MM.1S (cell line): ENCODE data around the gene HOXA11.

ENCODE experiments used
- DNase-seq: peaks from one replicate; pipeline ENCODE4 v3.0.0-alpha.2; 2015
- H2AFZ ChIP-seq: fragments of 300-600 bp; sonication (generic); 2 replicates; pipeline ENCODE4 v1.6.0; 2016; ENCODE audit warnings: antibody characterized with exemption, low read length
- H3F3A ChIP-seq: fragments of 300-600 bp; sonication (generic); 2 replicates; pipeline ENCODE4 v1.6.1; 2016; ENCODE audit warnings: mild to moderate bottlenecking, antibody characterized with exemption, low read length, moderate library complexity, mixed read lengths; ENCODE audit not compliant: insufficient read depth
- H3K27ac ChIP-seq: fragments of 300-600 bp; sonication (generic); 2 replicates; pipeline ENCODE4 v1.5.1; 2016; ENCODE audit warnings: mild to moderate bottlenecking, low read length
- H3K27me3 ChIP-seq: fragments of 300-600 bp; sonication (generic); replicated peaks from 2 replicates; pipeline ENCODE4 v1.6.0; 2016; ENCODE audit warnings: low read length; ENCODE audit not compliant: insufficient read depth
- H3K36me3 ChIP-seq: fragments of 300-600 bp; sonication (generic); replicated peaks from 2 replicates; pipeline ENCODE4 v1.6.1; 2016; ENCODE audit warnings: mild to moderate bottlenecking, low read length, mixed read lengths; ENCODE audit not compliant: insufficient read depth
- H3K4me1 ChIP-seq: fragments of 300-600 bp; sonication (generic); 2 replicates; pipeline ENCODE4 v1.6.1; 2016; ENCODE audit warnings: low read length, mixed read lengths
- H3K4me2 ChIP-seq: fragments of 300-600 bp; sonication (generic); 2 replicates; pipeline ENCODE4 v1.6.0; 2016; ENCODE audit warnings: low read depth, low read length
- H3K4me3 ChIP-seq: fragments of 300-600 bp; sonication (generic); 2 replicates; pipeline ENCODE4 v1.5.1; 2016; ENCODE audit warnings: low read length, mixed read lengths
- H3K79me2 ChIP-seq: fragments of 300-600 bp; sonication (generic); 2 replicates; pipeline ENCODE4 v1.6.1; 2016; ENCODE audit warnings: mixed run types, low read length, mixed read lengths
- H3K9ac ChIP-seq: fragments of 300-600 bp; sonication (generic); 2 replicates; pipeline ENCODE4 v1.6.1; 2016; ENCODE audit warnings: low read length, mixed read lengths
- H3K9me2 ChIP-seq: fragments of 300-600 bp; sonication (generic); replicated peaks from 2 replicates; pipeline ENCODE4 v1.6.1; 2016; ENCODE audit warnings: mild to moderate bottlenecking, low read length, mixed read lengths; ENCODE audit not compliant: insufficient read depth
- H3K9me3 ChIP-seq: fragments of 300-600 bp; sonication (generic); replicated peaks from 2 replicates; pipeline ENCODE4 v1.6.1; 2016; ENCODE audit warnings: mild to moderate bottlenecking, low read length, mixed read lengths; ENCODE audit not compliant: insufficient read depth
- H4K20me1 ChIP-seq: fragments of 300-600 bp; sonication (generic); 2 replicates; pipeline ENCODE4 v1.6.1; 2016; ENCODE audit warnings: mild to moderate bottlenecking, low read length, moderate library complexity, mixed read lengths; ENCODE audit not compliant: insufficient read depth
- EZH2 ChIP-seq: fragments of 300-600 bp; sonication (generic); optimal IDR thresholded peaks from 2 replicates; pipeline ENCODE3; 2017; ENCODE audit warnings: low read depth, mild to moderate bottlenecking, antibody characterized with exemption, low read length, mixed read lengths
- EZH2phosphoT487 ChIP-seq: fragments of 300-600 bp; sonication (generic); IDR thresholded peaks from 2 replicates; pipeline ENCODE4 v1.6.1; 2018; ENCODE audit warnings: antibody characterized with exemption, low read length
- TF ChIP-seq, protein P1 (sequence below): fragments of 300-600 bp; sonication (generic); IDR thresholded peaks from 2 replicates; pipeline ENCODE4 v1.5.1; 2016; ENCODE audit warnings: antibody characterized with exemption, low read length, mixed read lengths

Gene HOXA11

DNA sequence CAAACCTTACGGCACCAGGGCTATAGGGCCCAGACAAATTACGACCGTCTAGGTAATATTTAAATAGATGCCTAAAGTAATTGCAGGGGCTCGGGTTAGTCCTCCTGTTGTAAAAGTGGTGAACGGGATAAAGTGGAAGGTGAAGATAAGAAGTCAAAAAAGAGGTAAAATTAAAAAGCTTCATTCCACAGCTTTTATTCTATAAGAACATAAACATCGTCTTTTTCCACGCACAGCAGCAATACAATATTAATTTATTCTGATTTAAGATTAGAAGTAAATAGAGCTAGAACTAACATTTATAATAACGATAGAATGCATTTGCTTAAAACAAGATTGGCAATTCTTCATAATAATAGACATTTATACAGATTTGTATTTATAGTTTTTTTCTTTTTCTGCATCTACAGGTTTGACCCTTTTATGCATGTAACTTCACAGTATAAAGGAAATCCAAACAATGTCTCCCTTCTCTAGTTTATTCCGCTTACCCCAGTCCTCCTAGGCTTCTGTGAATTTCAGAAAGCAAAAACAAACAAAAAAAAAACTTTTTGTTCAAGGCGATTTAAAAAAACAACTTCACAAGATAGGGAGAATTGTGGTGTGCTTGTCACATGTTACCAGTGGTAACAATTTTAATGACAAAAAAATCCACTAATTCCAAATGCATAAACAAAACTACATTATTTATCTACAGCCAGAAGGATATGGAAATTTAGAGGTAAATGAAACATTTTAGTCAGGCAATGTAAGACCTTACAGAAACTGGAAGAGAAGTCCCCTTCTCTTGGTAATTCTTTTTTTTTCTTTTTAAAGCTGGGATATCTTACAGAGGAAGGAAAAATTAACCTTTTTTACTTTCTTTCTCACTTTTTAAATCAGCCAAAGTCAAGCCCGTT, 14.4 kb downstream of the HOXA11 start:
- Histone ChIP-seq H3K9me3 (no peaks in the 10 kb centered on the region), H3K27ac (no peak overlapping the region), H3K9ac (no peak overlapping the region), H3K4me3 (no peak overlapping the region), H3K36me3 (no peaks in the 10 kb centered on the region), H3K9me2 (no peaks in the 10 kb centered on the region), H3K27me3 (peaks cover 97% of the 10 kb centered on the region), H3F3A (peaks cover 12% of the 10 kb centered on the region), H3K4me1 (peaks cover 9% of the 10 kb centered on the region), H2AFZ (no peak overlapping the region), H3K79me2 (no peaks in the 10 kb centered on the region), H3K4me2 (no peak overlapping the region), H4K20me1 (no peaks in the 10 kb centered on the region)
- TF ChIP-seq EZH2, result no peak
- TF ChIP-seq, protein P1, sequence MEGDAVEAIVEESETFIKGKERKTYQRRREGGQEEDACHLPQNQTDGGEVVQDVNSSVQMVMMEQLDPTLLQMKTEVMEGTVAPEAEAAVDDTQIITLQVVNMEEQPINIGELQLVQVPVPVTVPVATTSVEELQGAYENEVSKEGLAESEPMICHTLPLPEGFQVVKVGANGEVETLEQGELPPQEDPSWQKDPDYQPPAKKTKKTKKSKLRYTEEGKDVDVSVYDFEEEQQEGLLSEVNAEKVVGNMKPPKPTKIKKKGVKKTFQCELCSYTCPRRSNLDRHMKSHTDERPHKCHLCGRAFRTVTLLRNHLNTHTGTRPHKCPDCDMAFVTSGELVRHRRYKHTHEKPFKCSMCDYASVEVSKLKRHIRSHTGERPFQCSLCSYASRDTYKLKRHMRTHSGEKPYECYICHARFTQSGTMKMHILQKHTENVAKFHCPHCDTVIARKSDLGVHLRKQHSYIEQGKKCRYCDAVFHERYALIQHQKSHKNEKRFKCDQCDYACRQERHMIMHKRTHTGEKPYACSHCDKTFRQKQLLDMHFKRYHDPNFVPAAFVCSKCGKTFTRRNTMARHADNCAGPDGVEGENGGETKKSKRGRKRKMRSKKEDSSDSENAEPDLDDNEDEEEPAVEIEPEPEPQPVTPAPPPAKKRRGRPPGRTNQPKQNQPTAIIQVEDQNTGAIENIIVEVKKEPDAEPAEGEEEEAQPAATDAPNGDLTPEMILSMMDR, result no peak
- TF ChIP-seq EZH2phosphoT487, result no peak
- no peak for DNase-seq

DNA sequence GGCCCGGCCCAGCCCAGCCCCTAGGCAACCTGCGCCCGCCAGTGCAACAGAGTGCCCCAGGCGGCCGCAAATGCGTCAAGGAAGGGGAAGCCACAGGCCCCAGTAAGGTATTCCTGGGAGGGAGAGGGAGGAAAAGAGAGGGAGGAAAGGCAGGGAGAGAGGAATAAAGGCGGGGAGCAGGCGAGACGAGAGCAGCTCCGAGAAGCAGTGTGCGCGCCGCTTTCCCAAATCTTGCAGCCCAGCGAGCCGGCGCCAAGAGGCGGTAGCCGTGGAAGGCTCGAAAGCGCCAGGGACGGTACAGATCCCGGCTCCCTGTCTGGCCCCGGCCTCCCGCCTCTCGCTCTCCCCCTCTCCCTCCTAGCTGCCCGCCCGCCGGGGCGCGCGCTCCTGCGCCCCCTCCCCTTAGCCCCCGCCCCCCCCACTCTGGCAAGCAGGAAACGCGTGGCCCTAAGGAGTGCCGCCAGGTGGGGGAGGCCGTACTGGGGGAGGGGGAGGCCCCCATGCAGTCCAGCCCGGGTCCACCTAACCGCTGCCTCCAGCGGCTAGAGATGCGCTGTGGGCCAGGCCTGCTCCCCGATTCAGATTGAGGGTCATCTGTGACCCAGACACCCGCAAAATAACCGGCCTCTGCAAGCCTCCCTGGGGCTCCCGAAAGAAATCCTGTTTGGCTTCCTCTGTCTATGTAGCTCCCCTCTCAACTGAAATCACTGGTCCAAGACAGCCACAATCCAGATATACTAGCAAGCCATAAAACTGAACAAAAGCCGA, 15.2 kb downstream of the HOXA11 start:
- H3K4me2 ChIP-seq, result no peak overlapping the region
- no peak overlapping the region for H3K4me3 ChIP-seq
- peaks cover 9% of the 10 kb centered on the region for H3K4me1 ChIP-seq
- no peaks in the 10 kb centered on the region for H3K9me2 ChIP-seq
- no peaks in the 10 kb centered on the region for H3K9me3 ChIP-seq
- H3K9ac ChIP-seq, result no peak overlapping the region
- H3K36me3 ChIP-seq, result no peaks in the 10 kb centered on the region
- no peaks in the 10 kb centered on the region for H4K20me1 ChIP-seq
- H3K27me3 ChIP-seq, result peaks cover 97% of the 10 kb centered on the region
- H2AFZ ChIP-seq, result no peak overlapping the region
- TF ChIP-seq, protein P1, result no peak
- TF ChIP-seq EZH2phosphoT487 (no peak), EZH2 (no peak)
- H3F3A ChIP-seq, result peaks cover 12% of the 10 kb centered on the region
- H3K27ac ChIP-seq, result no peak overlapping the region
- no peaks in the 10 kb centered on the region for H3K79me2 ChIP-seq
- no peak for DNase-seq

DNA sequence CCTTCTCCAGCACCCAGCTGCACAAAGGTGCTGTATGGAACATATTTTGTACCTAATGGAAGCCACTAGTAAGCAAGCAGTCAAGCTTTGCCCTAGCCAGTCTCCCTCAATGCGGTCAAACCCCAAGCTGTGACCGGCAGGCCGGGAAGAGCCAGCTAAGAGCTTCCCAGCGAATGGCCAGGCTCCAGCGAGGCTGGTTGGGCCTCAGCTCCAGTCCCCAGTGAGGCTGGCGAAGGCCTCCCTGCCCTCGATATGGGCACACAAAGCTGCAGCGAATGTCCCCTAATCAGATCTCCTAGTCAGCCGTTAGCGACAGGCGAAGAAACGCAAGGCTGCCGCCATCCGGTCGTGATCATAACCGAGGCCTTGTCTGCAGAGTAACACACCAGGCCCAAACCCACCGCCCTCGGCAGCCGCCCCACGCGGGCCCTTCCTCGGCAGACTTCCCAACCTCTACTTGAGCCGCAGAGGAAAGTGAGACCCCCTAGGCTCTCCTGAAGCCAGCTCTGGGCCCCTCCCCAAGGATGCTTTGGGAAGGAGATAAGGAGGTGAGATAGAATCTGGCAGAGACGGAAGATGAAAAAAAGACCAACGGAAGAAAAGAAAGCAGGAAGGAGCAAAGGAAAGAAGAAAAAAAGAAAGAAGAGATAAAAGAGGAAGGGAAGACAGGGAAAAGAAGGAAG, 16.6 kb downstream of the HOXA11 start:
- no peaks in the 10 kb centered on the region for H3K9me3 ChIP-seq
- H3K4me2 ChIP-seq, result no peak overlapping the region
- no peaks in the 10 kb centered on the region for H3K36me3 ChIP-seq
- H3F3A ChIP-seq, result peaks cover 12% of the 10 kb centered on the region
- H3K9me2 ChIP-seq, result no peaks in the 10 kb centered on the region
- no peak overlapping the region for H3K9ac ChIP-seq
- peaks cover 97% of the 10 kb centered on the region for H3K27me3 ChIP-seq
- H3K4me1 ChIP-seq, result peaks cover 9% of the 10 kb centered on the region
- no peaks in the 10 kb centered on the region for H4K20me1 ChIP-seq
- no peak for DNase-seq
- no peak overlapping the region for H3K4me3 ChIP-seq
- no peak overlapping the region for H3K27ac ChIP-seq
- no peak overlapping the region for H2AFZ ChIP-seq
- TF ChIP-seq EZH2phosphoT487 (no peak), EZH2 (no peak)
- TF ChIP-seq, protein P1, result no peak
- H3K79me2 ChIP-seq, result no peaks in the 10 kb centered on the region
